ENCODE results near the gene RPS25. TPM values are rescaled to one million over a fixed set of nuclear protein-coding genes. Genes with fewer than 3 reads are reported as not detected.

Gene RPS25
- 673 TPM for total RNA-seq (ENCODE audit: unreplicated experiment)
- long read RNA-seq, transcript RPS25-202 (5 exons, 835 nt) = major isoform, 875 of 935 reads
- long read RNA-seq, transcript RPS25-204 (3 exons, 1,462 nt) = minor isoform, 8 of 935 reads
- long read RNA-seq, partial matches to known transcripts = 26 of 935 reads
- long read RNA-seq, other reads (novel, unspliced or antisense) = 18 of 935 reads

GRCh38 chr11:119018074-119018938 is at the start of gene RPS25, which contains the start of gene TRAPPC4:
TSS of gene RPS25 (minus strand) at chr11:119018343. CDS start at chr11:119018284, 59 bp downstream.
TSS of gene TRAPPC4 (plus strand) at chr11:119018766. CDS start at chr11:119018796, 30 bp downstream.
- peak; percentile 93 for DNase-seq
- Mint-ChIP-seq H3K4me3 (ENCODE audit: unreplicated experiment) (peak within 1 kb of the TSS; percentile 99), H3K27ac (ENCODE audit: unreplicated experiment) (peak within 1 kb of the TSS; percentile 91), H3K36me3 (ENCODE audit: unreplicated experiment) (peaks cover 4% of the 10 kb centered on the region), H3K27me3 (ENCODE audit: unreplicated experiment) (peaks cover 6% of the 10 kb centered on the region), H3K9me3 (ENCODE audit: unreplicated experiment) (peaks cover 10% of the 10 kb centered on the region), H3K4me1 (ENCODE audit: low read depth, unreplicated experiment) (peaks cover 9% of the 10 kb centered on the region)
- no peak for TF ChIP-seq CTCF (IDR thresholded peaks at IDR 0.05; ENCODE audit: partially characterized antibody, unreplicated experiment)

- H3K27me3 Mint-ChIP-seq (ENCODE audit: unreplicated experiment) = peaks cover 2% of the 10 kb centered on the region
- H3K36me3 Mint-ChIP-seq (ENCODE audit: unreplicated experiment) = no peaks in the 10 kb centered on the region
- H3K27ac Mint-ChIP-seq (ENCODE audit: unreplicated experiment) = peak within 1 kb of the TSS; percentile 77
- peaks cover 6% of the 10 kb centered on the region for H3K9me3 Mint-ChIP-seq (ENCODE audit: unreplicated experiment)
- DNase-seq = peak; percentile 98
- no peak for TF ChIP-seq CTCF (IDR thresholded peaks at IDR 0.05; ENCODE audit: partially characterized antibody, unreplicated experiment)
- H3K4me1 Mint-ChIP-seq (ENCODE audit: low read depth, unreplicated experiment) = peaks cover 3% of the 10 kb centered on the region
- H3K4me3 Mint-ChIP-seq (ENCODE audit: unreplicated experiment) = peak within 1 kb of the TSS; percentile 97
Observed at GRCh38 chr11:119067371-119068222, 49.5 kb upstream of the RPS25 start, which contains the start of gene VPS11. TSS of gene VPS11 (plus strand) at chr11:119067818. CDS start at chr11:119067824, 6 bp downstream.

- Mint-ChIP-seq H3K4me1 (ENCODE audit: low read depth, unreplicated experiment) (peaks cover 3% of the 10 kb centered on the region), H3K9me3 (ENCODE audit: unreplicated experiment) (peaks cover 6% of the 10 kb centered on the region), H3K36me3 (ENCODE audit: unreplicated experiment) (no peaks in the 10 kb centered on the region), H3K27me3 (ENCODE audit: unreplicated experiment) (peaks cover 2% of the 10 kb centered on the region), H3K27ac (ENCODE audit: unreplicated experiment) (no peak overlapping the region), H3K4me3 (ENCODE audit: unreplicated experiment) (no peak overlapping the region)
- no peak for DNase-seq
- peak; percentile 27 for TF ChIP-seq CTCF (IDR thresholded peaks at IDR 0.05; ENCODE audit: partially characterized antibody, unreplicated experiment)
Observed at GRCh38 chr11:119065369-119065768, 47.2 kb upstream of the RPS25 start.

- TF ChIP-seq CTCF (IDR thresholded peaks at IDR 0.05; ENCODE audit: partially characterized antibody, unreplicated experiment) = no peak
- Mint-ChIP-seq H3K36me3 (ENCODE audit: unreplicated experiment) (no peaks in the 10 kb centered on the region), H3K4me1 (ENCODE audit: low read depth, unreplicated experiment) (peaks cover 6% of the 10 kb centered on the region), H3K27me3 (ENCODE audit: unreplicated experiment) (peaks cover 5% of the 10 kb centered on the region), H3K27ac (ENCODE audit: unreplicated experiment) (no peak overlapping the region), H3K9me3 (ENCODE audit: unreplicated experiment) (peaks cover 3% of the 10 kb centered on the region), H3K4me3 (ENCODE audit: unreplicated experiment) (no peak overlapping the region)
- DNase-seq = no peak
Observed at GRCh38 chr11:119062779-119063178, 44.6 kb upstream of the RPS25 start.

Data from glutamatergic neuron (in vitro differentiated cells).